HFF-Myc (cell line): ENCODE measurements around the gene GRB10.

Experiments
- DNase-seq: peaks from one replicate; pipeline ENCODE4 v3.0.0-alpha.2; 2011; ENCODE audit warnings: low read depth; ENCODE audit errors: extremely low read depth
- H3K4me3 ChIP-seq: replicated peaks from 2 replicates; pipeline ENCODE4 v1.5.1; 2011; ENCODE audit warnings: low read depth, mild to moderate bottlenecking, control low read depth, low read length
- TF ChIP-seq, protein P1 (sequence below): IDR thresholded peaks from 2 replicates; pipeline ENCODE4 v1.5.1; 2012; ENCODE audit warnings: mild to moderate bottlenecking, low read depth, low read length, control low read depth; ENCODE audit errors: missing control alignments

Gene GRB10

GRCh38 chr7:50663396-50664102 is 119.1 kb downstream of the GRB10 start:
- TF ChIP-seq, protein P1, sequence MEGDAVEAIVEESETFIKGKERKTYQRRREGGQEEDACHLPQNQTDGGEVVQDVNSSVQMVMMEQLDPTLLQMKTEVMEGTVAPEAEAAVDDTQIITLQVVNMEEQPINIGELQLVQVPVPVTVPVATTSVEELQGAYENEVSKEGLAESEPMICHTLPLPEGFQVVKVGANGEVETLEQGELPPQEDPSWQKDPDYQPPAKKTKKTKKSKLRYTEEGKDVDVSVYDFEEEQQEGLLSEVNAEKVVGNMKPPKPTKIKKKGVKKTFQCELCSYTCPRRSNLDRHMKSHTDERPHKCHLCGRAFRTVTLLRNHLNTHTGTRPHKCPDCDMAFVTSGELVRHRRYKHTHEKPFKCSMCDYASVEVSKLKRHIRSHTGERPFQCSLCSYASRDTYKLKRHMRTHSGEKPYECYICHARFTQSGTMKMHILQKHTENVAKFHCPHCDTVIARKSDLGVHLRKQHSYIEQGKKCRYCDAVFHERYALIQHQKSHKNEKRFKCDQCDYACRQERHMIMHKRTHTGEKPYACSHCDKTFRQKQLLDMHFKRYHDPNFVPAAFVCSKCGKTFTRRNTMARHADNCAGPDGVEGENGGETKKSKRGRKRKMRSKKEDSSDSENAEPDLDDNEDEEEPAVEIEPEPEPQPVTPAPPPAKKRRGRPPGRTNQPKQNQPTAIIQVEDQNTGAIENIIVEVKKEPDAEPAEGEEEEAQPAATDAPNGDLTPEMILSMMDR: no peak
- DNase-seq: no peak
- no peak overlapping the region for H3K4me3 ChIP-seq

GRCh38 chr7:50662996-50663395 is 119.7 kb downstream of the GRB10 start:
- TF ChIP-seq, protein P1: no peak
- no peak overlapping the region for H3K4me3 ChIP-seq
- no peak for DNase-seq

DNA sequence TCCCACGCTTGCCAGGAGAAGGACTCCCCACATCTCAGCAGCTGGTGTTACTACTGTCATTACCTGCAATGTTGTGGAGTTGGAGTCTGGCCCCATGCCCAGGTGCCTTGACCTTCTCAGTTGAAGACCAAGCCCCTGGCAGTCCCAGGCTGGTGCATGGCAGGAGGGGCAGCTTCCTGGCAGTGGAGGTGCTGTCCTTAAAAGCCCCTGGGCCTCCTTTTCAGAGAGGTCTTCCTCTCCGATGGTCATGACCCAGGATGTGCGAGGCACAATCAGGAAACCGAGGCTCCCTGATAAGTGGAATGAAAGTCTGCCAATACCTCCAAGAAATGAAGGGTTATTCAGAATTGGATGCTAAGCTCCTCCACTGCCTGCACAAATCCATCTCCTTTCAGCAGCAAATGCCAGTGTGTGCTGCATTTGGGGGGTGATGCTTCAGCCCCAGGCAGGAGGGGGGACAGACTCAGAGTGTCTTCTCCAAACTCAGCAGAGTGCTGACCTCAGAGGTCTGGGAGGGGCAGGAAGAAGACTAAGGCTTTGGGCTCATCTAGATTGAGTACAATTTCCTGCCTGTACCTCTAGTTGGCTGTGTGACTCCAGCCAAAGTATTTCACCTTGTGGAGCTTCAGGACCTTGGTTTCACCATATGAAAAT is 120.5 kb downstream of the GRB10 start:
- TF ChIP-seq, protein P1: no peak
- no peak for DNase-seq
- H3K4me3 ChIP-seq: no peak overlapping the region

DNA sequence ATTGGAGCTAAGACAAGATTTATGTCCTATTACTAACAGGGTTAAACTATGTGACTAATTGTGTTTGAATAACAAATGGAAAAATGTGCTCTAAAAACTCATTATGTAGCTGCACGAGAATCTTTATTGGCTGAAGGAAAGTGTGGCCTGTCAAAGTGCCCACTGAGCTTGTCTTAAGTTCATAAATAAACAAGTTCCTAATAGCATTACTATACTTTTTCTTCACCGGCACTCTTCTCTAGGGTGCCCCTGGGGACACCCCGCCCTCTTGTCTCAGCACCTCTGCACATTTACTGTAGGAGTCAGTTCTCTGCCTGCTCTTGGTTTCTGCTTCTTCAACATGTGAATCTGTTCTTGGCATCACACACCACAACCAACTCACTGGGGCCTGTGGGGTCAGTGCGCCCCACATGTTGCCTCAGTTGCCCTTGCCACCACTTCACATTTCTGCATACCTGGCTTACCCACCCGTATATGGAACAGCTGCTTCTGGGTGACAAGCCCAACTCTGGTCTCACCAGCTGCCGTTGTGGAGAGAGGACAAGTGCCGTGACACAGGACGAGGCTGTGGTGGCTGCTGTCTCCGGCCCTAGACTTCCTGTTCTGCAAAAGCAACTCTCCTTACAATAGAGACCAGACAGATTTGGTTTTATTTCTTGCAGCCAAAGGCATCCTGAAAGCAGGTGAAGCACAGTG is 121.2 kb downstream of the GRB10 start:
- DNase-seq: no peak
- TF ChIP-seq, protein P1: no peak
- H3K4me3 ChIP-seq: no peak overlapping the region

- H3K4me3 ChIP-seq: no peak overlapping the region
- DNase-seq: no peak
- TF ChIP-seq, protein P1: no peak
Observed at GRCh38 chr7:50660830-50661175, 121.9 kb downstream of the GRB10 start.

DNA sequence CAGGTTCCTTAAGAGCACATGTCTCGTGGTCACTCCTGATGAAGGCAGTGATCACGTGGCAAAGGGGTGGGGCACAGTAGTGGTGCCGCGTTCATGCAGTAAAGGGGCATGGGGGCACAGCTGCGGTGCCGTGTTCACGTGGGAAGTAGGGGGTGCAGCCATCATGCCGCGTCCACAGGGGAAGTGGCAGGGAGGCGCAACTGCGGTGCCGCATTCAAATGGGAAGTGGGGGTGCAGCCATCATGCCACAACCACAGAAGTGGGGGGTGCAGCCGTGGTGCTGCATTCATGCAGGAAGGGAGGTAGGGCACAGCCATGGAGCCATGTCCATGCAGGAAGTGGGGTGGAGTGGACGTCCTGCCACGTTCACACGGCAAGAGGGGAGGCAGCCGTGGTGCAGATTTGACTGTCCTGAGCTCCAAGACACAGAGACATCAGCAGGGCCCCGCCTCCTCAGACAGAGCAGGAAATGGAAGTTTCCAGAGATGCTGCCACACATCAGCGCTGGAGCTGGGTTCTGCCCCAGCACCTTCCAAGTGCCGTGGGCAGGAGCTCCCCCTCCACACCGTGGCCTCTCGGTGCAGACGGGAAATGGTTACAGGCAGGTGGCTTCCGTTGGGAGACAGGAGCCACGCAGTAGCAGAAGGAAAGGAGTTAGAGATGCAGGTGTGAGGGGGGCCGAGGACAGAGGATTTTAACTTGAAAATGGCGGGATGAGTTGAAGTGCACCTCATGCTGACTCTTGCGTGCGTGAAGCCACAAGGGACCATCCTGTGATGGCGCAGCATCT is 122.5 kb downstream of the GRB10 start:
- TF ChIP-seq, protein P1: no peak
- H3K4me3 ChIP-seq: no peak overlapping the region
- DNase-seq: no peak
